GM18507 (cell line): ENCODE results near the gene LRP2BP.

ENCODE experiments used
- DNase-seq: peaks from one replicate; pipeline ENCODE4 v3.0.0; 2011; ENCODE audit warnings: low read depth; ENCODE audit not compliant: insufficient read length; ENCODE audit errors: extremely low spot score
- FAIRE-seq: peaks from 2 replicates; lab custom pipeline; 2011; peaks lifted over from hg19 to GRCh38; lab: Jason Lieb, UNC

LRP2BP gene

GRCh38 chr4:185396724-185397385 is 1.1 kb upstream of the LRP2BP start, which contains the start of gene ANKRD37:
ANKRD37 (plus strand) TSS chr4:185396841; CDS start chr4:185396924, 83 bp downstream.
- DNase-seq (no peak), FAIRE-seq (no peak)

- FAIRE-seq = peak; percentile 99
- peak; percentile 98 for DNase-seq
These were observed 416 bp upstream of the LRP2BP start for GRCh38 chr4:185395956-185396723.

GRCh38 chr4:185394568-185395237 is 1.0 kb downstream of the LRP2BP start:
- no peak for DNase-seq
- FAIRE-seq = peak; percentile 42

GRCh38 chr4:185392156-185392555 is 3.6 kb downstream of the LRP2BP start:
- no peak for DNase-seq
- no peak for FAIRE-seq

- DNase-seq (no peak), FAIRE-seq (no peak)
These were observed 4.8 kb downstream of the LRP2BP start for GRCh38 chr4:185390941-185391340.

- FAIRE-seq = no peak
- DNase-seq = no peak
These were observed 7.8 kb downstream of the LRP2BP start for GRCh38 chr4:185387957-185388356.

- FAIRE-seq = no peak
- no peak for DNase-seq
These were observed 10.8 kb downstream of the LRP2BP start for GRCh38 chr4:185384930-185385331.

- FAIRE-seq = no peak
- DNase-seq = no peak
These were observed 11.7 kb downstream of the LRP2BP start for GRCh38 chr4:185384061-185384460.

GRCh38 chr4:185383451-185383850 is 12.3 kb downstream of the LRP2BP start:
- no peak for DNase-seq
- no peak for FAIRE-seq

GRCh38 chr4:185382754-185383153 is 13.0 kb downstream of the LRP2BP start:
- no peak for FAIRE-seq

GRCh38 chr4:185381288-185382196 is 14.2 kb downstream of the LRP2BP start:
- FAIRE-seq (no peak), DNase-seq (no peak)

More at GRCh38 chr4:185382754-185383153, 13.0 kb downstream of the LRP2BP start:
- DNase-seq = no peak

- no peak for DNase-seq
- FAIRE-seq = no peak
These were observed 15.4 kb downstream of the LRP2BP start for GRCh38 chr4:185380320-185380719.

GRCh38 chr4:185379326-185380295 is 16.1 kb downstream of the LRP2BP start:
- DNase-seq = no peak
- no peak for FAIRE-seq

- FAIRE-seq = no peak
- DNase-seq = no peak
These were observed 17.5 kb downstream of the LRP2BP start for GRCh38 chr4:185378264-185378663.

GRCh38 chr4:185374573-185374972 is 21.2 kb downstream of the LRP2BP start:
- FAIRE-seq = no peak
- no peak for DNase-seq

GRCh38 chr4:185374027-185374426 is 21.7 kb downstream of the LRP2BP start:
- DNase-seq = no peak

GRCh38 chr4:185371702-185372101 is 24.0 kb downstream of the LRP2BP start:
- FAIRE-seq (no peak), DNase-seq (no peak)

More at GRCh38 chr4:185374027-185374426, 21.7 kb downstream of the LRP2BP start:
- FAIRE-seq = no peak

- no peak for DNase-seq
- FAIRE-seq = no peak
These were observed 25.3 kb downstream of the LRP2BP start for GRCh38 chr4:185370268-185370949.
